ENCODE results near the gene FRMD4A. TPM values are rescaled to one million over a fixed set of nuclear protein-coding genes. Genes with fewer than 3 reads are reported as not detected.
"Not testable (repeated sequence)": the region's sequence is repeated elsewhere in the genome, so short reads cannot be mapped to it uniquely, and the experiment has no call there.

Gene FRMD4A
- total and polyA plus RNA-seq, 5 donors from 2014 or later, result 0.34 to 2.4 (median 0.54) TPM

DNA sequence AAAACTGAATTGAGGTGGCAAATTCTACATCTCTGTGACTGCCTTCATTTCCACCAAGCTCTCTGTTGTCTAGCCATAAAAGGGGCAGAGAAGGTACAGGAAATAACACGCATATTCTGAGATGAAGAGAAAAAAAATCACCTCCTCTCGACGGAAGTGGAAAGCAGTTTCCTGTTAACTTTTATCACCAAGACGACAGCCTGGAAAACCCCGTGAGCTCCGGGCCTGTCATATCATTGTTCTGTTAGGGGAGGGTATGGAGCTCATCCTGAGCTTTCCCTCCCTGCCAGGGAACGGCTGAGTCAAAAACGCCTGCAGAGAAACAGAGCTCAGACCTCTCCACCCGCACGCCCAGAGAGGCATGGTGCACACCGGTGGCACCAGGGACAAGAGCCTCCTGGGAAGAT, 543.7 kb downstream of the FRMD4A start:
- peaks cover 12 to 22% (median 19%) of the 10 kb centered on the region in 4 donors for H3K4me1 Mint-ChIP-seq
- Histone ChIP-seq H3K36me3 (ENCODE audit: control insufficient read depth, insufficient read depth, low read length) (no peaks in the 10 kb centered on the region), H3K4me1 (ENCODE audit: control insufficient read depth, insufficient read depth, low read length, poor library complexity, severe bottlenecking) (peaks cover 36% of the 10 kb centered on the region), H3K27ac (ENCODE audit: insufficient read depth, low read length, poor library complexity, severe bottlenecking) (peak overlapping the region; percentile 97), H3K27me3 (ENCODE audit: control insufficient read depth, insufficient read depth, low read length) (no peaks in the 10 kb centered on the region), H3K4me3 (ENCODE audit: low read depth, low read length) (peak overlapping the region; percentile 48), H3K9me3 (ENCODE audit: control insufficient read depth in 2 of 2, low read length in 2 of 2) (no peaks in the 10 kb centered on the region)
- H3K36me3 Mint-ChIP-seq, result no peaks in the 10 kb centered on the region
- DNase-seq (peak; percentile 74 to 89 (median 87)), ATAC-seq (ENCODE audit: low read depth in 2 of 2) (peak; percentile 92 to 93)
- peak overlapping the region; percentile 60 to 85 (median 83) for H3K4me3 Mint-ChIP-seq
- peak overlapping the region in 1 of 3 donors; percentile 98 for H3K27ac Mint-ChIP-seq
- H3K9me3 Mint-ChIP-seq, result no peaks in the 10 kb centered on the region
- H3K27me3 Mint-ChIP-seq, result no peaks in the 10 kb centered on the region

DNA sequence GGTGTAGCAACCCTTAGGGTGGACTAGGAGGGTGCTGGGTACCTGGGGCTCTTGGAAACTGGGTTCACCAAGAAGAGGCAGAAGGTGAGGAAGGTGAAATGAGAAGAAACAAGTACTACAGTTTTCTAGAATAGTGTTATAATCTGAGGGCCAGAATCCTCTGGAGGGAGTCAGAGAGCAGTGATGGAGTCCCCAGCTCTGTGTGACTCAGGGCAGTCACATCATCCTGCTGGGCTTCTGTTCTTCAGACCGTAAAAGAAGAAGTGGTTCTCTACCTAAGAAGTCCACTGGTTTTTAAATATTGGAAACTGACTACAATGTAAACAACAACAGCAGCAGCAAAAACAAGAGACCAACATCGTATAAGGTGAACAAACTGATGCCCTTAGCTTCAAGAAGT, 546.7 kb downstream of the FRMD4A start:
- Histone ChIP-seq H3K4me1 (ENCODE audit: control insufficient read depth, insufficient read depth, low read length, poor library complexity, severe bottlenecking) (peaks cover 28% of the 10 kb centered on the region), H3K27ac (ENCODE audit: insufficient read depth, low read length, poor library complexity, severe bottlenecking) (no peak overlapping the region), H3K27me3 (ENCODE audit: control insufficient read depth, insufficient read depth, low read length) (no peaks in the 10 kb centered on the region), H3K36me3 (ENCODE audit: control insufficient read depth, insufficient read depth, low read length) (no peaks in the 10 kb centered on the region), H3K9me3 (ENCODE audit: control insufficient read depth in 2 of 2, low read length in 2 of 2) (no peaks in the 10 kb centered on the region), H3K4me3 (ENCODE audit: low read depth, low read length) (no peak overlapping the region)
- DNase-seq (peak in 2 of 3 donors; percentile 40 to 54), ATAC-seq (ENCODE audit: low read depth in 2 of 2) (peak; percentile 42 to 46)
- no peaks in the 10 kb centered on the region for H3K9me3 Mint-ChIP-seq
- peak overlapping the region in 3 of 4 donors; percentile 13 to 64 (median 33) for H3K4me3 Mint-ChIP-seq
- peak overlapping the region; percentile 62 to 83 (median 82) for H3K27ac Mint-ChIP-seq
- H3K27me3 Mint-ChIP-seq, result peaks cover 4% of the 10 kb centered on the region
- H3K36me3 Mint-ChIP-seq, result no peaks in the 10 kb centered on the region
- peaks cover 12 to 20% (median 18%) of the 10 kb centered on the region in 4 donors for H3K4me1 Mint-ChIP-seq

DNA sequence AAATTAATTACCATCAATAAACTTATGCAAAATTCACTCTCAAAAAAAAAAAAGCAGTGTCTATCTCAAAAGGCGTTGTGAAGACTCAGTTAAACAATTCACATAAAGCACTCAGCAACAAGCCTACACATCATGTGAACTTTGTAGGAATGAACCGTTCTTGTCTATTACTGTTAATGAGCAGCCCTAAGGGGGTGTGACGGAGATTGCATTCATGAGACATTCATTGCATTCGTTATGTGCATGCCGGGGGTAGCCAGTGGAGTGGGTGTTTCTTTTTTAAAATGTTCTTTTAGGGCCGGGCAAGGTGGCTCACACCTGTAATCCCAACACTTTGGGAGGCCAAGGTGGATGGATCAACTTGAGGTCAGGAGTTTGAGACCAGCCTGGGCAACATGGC, 551.0 kb downstream of the FRMD4A start:
- H3K4me1 ChIP-seq (ENCODE audit: control insufficient read depth, insufficient read depth, low read length, poor library complexity, severe bottlenecking), result peaks cover 4% of the 10 kb centered on the region
- DNase-seq, result no peak
- no peak overlapping the region for H3K4me3 ChIP-seq (ENCODE audit: low read depth, low read length)
- Mint-ChIP-seq H3K4me3 (no peak overlapping the region), H3K27ac (no peak overlapping the region), H3K27me3 (peaks cover 19% of the 10 kb centered on the region), H3K4me1 (peaks cover 5 to 19% (median 13%) of the 10 kb centered on the region in 4 donors), H3K9me3 (no peaks in the 10 kb centered on the region), H3K36me3 (no peaks in the 10 kb centered on the region)
- H3K9me3 ChIP-seq (ENCODE audit: control insufficient read depth in 2 of 2, low read length in 2 of 2), result no peaks in the 10 kb centered on the region
- H3K27ac ChIP-seq (ENCODE audit: insufficient read depth, low read length, poor library complexity, severe bottlenecking), result no peak overlapping the region
- no peaks in the 10 kb centered on the region for H3K36me3 ChIP-seq (ENCODE audit: control insufficient read depth, insufficient read depth, low read length)
- no peak for ATAC-seq (ENCODE audit: low read depth in 2 of 2)
- no peaks in the 10 kb centered on the region for H3K27me3 ChIP-seq (ENCODE audit: control insufficient read depth, insufficient read depth, low read length)

DNA sequence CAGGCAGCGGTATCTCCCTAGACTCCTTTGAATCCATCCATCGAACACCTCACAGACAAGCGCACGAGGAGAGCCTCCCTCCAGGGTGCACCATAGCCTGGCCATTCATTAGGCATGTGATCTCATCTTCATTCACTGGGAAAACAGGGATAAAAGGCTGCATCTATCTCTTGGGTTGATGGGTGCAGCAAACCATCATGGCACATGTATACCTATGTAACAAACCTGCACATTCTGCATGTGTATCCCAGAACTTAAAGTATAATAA, 552.1 kb downstream of the FRMD4A start:
- not testable (repeated sequence) for DNase-seq; H3K4me1 Mint-ChIP-seq; H3K9me3 ChIP-seq (ENCODE audit: control insufficient read depth in 2 of 2, low read length in 2 of 2); H3K4me1 ChIP-seq (ENCODE audit: control insufficient read depth, insufficient read depth, low read length, poor library complexity, severe bottlenecking); H3K4me3 ChIP-seq (ENCODE audit: low read depth, low read length); H3K36me3 ChIP-seq (ENCODE audit: control insufficient read depth, insufficient read depth, low read length); H3K9me3 Mint-ChIP-seq; H3K4me3 Mint-ChIP-seq; H3K36me3 Mint-ChIP-seq; ATAC-seq (ENCODE audit: low read depth in 2 of 2); H3K27ac ChIP-seq (ENCODE audit: insufficient read depth, low read length, poor library complexity, severe bottlenecking); H3K27me3 ChIP-seq (ENCODE audit: control insufficient read depth, insufficient read depth, low read length)
- H3K27ac Mint-ChIP-seq, result peak overlapping the region in 1 of 3 donors; percentile 74
- peaks cover 25% of the 10 kb centered on the region for H3K27me3 Mint-ChIP-seq

DNA sequence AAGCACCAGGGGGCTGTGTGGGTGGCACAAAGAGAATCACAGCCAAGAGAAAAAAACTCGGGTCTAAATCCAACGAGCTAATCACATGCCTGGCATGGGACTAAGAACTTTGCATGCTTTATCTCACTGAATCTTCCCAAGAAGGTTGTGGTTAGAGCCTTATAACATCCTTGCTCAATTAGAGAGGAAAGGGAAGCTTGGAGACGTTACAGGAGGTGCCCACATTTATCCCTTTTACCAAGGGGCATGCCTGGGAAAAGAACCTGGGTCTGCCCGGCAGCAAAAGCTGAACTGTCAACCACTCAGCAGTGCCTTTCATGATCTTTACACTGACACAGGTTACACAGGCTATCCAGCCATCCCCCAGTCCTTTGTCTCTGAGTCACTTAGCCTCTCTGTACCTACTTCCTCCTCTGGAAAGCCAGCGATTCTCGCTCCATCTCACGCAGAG, 553.8 kb downstream of the FRMD4A start:
- no peaks in the 10 kb centered on the region for H3K9me3 Mint-ChIP-seq
- ATAC-seq (ENCODE audit: low read depth in 2 of 2) (no peak), DNase-seq (no peak)
- H3K4me3 Mint-ChIP-seq, result no peak overlapping the region
- H3K27ac Mint-ChIP-seq, result no peak overlapping the region
- Histone ChIP-seq H3K27me3 (ENCODE audit: control insufficient read depth, insufficient read depth, low read length) (peaks cover 4% of the 10 kb centered on the region), H3K4me3 (ENCODE audit: low read depth, low read length) (no peak overlapping the region), H3K27ac (ENCODE audit: insufficient read depth, low read length, poor library complexity, severe bottlenecking) (no peak overlapping the region), H3K36me3 (ENCODE audit: control insufficient read depth, insufficient read depth, low read length) (no peaks in the 10 kb centered on the region), H3K9me3 (ENCODE audit: control insufficient read depth in 2 of 2, low read length in 2 of 2) (no peaks in the 10 kb centered on the region), H3K4me1 (ENCODE audit: control insufficient read depth, insufficient read depth, low read length, poor library complexity, severe bottlenecking) (peaks cover 4% of the 10 kb centered on the region)
- H3K36me3 Mint-ChIP-seq, result no peaks in the 10 kb centered on the region
- peaks cover 0 to 7% (median 6%) of the 10 kb centered on the region in 4 donors for H3K4me1 Mint-ChIP-seq
- peaks cover 25% of the 10 kb centered on the region for H3K27me3 Mint-ChIP-seq

DNA sequence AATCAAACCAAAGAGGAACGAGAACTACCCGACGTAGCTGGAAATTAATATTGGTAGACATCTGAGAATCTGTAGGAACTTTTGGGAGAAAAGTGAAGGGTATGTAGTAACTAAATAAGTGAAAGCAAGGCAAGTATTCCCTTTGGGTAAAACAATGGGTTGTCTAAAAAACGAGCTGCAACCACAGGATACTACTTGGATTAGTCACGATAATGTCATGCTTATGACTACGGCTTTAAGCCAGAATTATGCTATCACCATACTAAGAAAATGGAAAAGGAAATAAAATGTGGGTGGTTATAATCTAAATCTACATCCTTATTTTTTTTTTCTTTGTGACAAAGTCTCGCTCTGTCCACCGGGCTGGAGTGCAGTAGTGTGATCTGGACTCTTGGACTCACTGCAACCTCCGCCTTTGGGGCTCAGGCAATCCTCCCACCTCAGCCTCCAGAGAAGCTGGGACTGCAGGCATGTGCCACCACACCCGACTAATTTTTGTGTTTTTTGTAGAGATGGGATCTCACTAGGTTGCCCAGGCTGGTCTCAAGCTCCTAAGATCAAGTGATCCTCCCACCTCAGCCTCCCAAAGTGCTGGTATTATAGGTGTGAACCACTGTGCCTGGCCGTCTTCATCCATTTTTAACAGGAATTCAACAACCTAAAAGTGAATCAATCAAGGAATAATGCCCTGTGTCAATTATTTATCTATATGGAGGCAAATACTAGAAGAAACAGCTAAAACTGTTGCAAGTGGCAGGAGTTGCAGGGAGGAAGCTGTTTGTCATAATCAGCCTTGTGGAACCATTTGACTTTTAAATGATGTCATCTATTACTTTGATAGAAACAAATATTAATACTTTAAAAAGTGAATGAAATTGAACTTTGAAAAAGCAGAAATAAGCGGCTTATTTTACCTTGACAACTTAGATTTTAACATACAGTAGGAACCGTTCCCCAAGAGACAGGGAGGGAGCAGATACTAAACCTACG, 554.6 kb downstream of the FRMD4A start:
- Mint-ChIP-seq H3K4me1 (peaks cover 0 to 7% (median 6%) of the 10 kb centered on the region in 4 donors), H3K27ac (no peak overlapping the region), H3K4me3 (no peak overlapping the region), H3K36me3 (no peaks in the 10 kb centered on the region), H3K9me3 (no peaks in the 10 kb centered on the region), H3K27me3 (peaks cover 25% of the 10 kb centered on the region)
- Histone ChIP-seq H3K4me1 (ENCODE audit: control insufficient read depth, insufficient read depth, low read length, poor library complexity, severe bottlenecking) (peaks cover 4% of the 10 kb centered on the region), H3K27ac (ENCODE audit: insufficient read depth, low read length, poor library complexity, severe bottlenecking) (no peak overlapping the region), H3K4me3 (ENCODE audit: low read depth, low read length) (no peak overlapping the region), H3K27me3 (ENCODE audit: control insufficient read depth, insufficient read depth, low read length) (peaks cover 4% of the 10 kb centered on the region), H3K36me3 (ENCODE audit: control insufficient read depth, insufficient read depth, low read length) (no peaks in the 10 kb centered on the region), H3K9me3 (ENCODE audit: control insufficient read depth in 2 of 2, low read length in 2 of 2) (no peaks in the 10 kb centered on the region)
- ATAC-seq (ENCODE audit: low read depth in 2 of 2) (no peak), DNase-seq (no peak)

DNA sequence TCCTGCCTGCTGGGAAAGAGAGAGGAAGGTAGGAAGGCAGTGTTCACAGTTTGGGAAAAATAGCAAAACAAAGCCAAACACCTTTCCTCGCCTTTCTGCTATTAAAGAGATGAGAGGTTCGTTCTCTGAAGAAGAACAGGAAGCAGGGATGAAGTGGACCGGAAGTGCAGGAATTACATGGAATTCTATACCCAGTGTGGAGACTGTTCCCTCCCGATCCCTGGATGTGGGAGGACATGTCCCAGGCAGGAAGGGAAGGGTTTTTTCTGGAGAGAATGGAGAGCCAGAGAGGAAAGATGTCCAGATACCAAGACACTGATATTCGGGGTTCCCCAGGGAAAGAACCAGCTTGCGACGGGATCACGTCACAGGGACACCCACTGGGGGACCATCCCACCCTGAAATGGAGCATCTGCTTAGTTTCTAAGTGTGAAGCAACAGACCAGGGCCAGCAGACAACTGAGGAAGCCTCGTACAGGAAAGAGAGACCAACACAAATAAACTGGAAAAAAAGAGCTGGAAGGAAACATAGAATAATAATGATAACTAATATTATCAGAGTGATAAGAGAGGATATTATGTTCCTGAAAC, 556.3 kb downstream of the FRMD4A start:
- Mint-ChIP-seq H3K36me3 (no peaks in the 10 kb centered on the region), H3K27me3 (peaks cover 21% of the 10 kb centered on the region)
- no peak for ATAC-seq (ENCODE audit: low read depth in 2 of 2)

More for the DNA sequence above, 556.3 kb downstream of the FRMD4A start:
- H3K27ac ChIP-seq (ENCODE audit: insufficient read depth, low read length, poor library complexity, severe bottlenecking), result no peak overlapping the region
- H3K4me1 ChIP-seq (ENCODE audit: control insufficient read depth, insufficient read depth, low read length, poor library complexity, severe bottlenecking), result peaks cover 4% of the 10 kb centered on the region
- H3K27me3 ChIP-seq (ENCODE audit: control insufficient read depth, insufficient read depth, low read length), result peaks cover 4% of the 10 kb centered on the region
- no peaks in the 10 kb centered on the region for H3K36me3 ChIP-seq (ENCODE audit: control insufficient read depth, insufficient read depth, low read length)
- peaks cover 0 to 3% (median 0%) of the 10 kb centered on the region in 7 donors for H3K9me3 Mint-ChIP-seq
- peaks cover 0 to 7% (median 6%) of the 10 kb centered on the region in 4 donors for H3K4me1 Mint-ChIP-seq
- no peaks in the 10 kb centered on the region for H3K9me3 ChIP-seq (ENCODE audit: control insufficient read depth in 2 of 2, low read length in 2 of 2)
- H3K4me3 Mint-ChIP-seq, result no peak overlapping the region
- DNase-seq, result no peak
- H3K27ac Mint-ChIP-seq, result no peak overlapping the region
- no peak overlapping the region for H3K4me3 ChIP-seq (ENCODE audit: low read depth, low read length)
